ENCODE data around the gene TYK2. TPM values are rescaled to one million over a fixed set of nuclear protein-coding genes. Genes with fewer than 3 reads are reported as not detected.
A peak's percentile ranks its signal among the peaks of the same experiment; 100 is the strongest.

TYK2 gene
- total and polyA plus RNA-seq, 9 of the 15 experiments (the other 6 are each of a cell fraction or from before 2014, with no cell fraction given), result 15.0 to 182 (median 85.9) TPM

DNA sequence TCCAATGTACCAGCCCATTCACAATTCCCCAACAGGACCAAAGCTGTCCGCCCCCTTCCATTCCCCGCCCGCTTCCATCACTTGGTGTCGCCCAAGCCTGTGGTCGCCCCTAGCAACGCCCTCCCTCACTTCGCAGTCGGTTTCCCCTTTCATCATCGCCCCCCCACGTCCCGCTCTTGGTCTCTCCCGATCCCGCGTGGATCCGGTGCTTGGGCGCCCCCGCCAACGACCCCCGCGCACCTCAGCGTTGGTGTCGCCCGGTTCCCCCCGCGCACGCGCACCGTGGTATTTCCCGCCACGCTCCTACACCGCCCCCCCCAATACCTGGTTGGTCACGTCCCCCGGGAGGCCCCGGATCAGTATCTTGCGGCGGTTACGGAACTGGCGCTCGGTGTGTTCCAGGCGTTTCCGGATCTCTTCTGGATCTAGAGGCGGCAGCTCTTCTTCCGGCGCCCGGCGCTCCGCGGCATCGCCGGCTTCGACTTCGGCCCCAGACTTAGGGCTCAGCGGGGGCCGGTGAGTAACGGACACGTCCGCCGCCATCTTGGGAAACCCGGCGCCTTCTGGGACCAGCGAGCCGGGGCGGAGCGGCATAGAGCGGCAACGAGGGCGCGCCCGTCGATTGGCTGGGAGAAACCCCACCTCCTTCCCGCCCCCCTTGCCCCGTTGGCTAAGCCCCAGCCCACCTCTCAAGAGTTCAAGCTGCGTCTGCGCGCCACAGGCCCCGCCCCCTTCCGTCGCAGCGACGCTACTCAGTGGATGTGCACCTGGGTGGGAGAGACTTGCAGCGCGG, 47.2 kb downstream of the TYK2 start, which contains the start of gene RAVER1 (continued):
- peak; percentile 29 to 39; a peak in 2 of 4 replicates for TF ChIP-seq SIX5 (IDR thresholded peaks at IDR 0.05; ENCODE audit: borderline replicate concordance in 1 of 2, insufficient read depth in 1 of 2, low read depth in 1 of 2, low read length in 2 of 2)
- peak; percentile 94 for TF ChIP-seq TBP (optimal IDR thresholded peaks at IDR 0.05; ENCODE audit: low read depth, low read length)
- peak; percentile 35; the same call in 1 of the 2 replicates for TF ChIP-seq CEBPB (tag; IDR thresholded peaks at IDR 0.05)
- TF ChIP-seq, protein P1, sequence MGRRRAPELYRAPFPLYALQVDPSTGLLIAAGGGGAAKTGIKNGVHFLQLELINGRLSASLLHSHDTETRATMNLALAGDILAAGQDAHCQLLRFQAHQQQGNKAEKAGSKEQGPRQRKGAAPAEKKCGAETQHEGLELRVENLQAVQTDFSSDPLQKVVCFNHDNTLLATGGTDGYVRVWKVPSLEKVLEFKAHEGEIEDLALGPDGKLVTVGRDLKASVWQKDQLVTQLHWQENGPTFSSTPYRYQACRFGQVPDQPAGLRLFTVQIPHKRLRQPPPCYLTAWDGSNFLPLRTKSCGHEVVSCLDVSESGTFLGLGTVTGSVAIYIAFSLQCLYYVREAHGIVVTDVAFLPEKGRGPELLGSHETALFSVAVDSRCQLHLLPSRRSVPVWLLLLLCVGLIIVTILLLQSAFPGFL (CRISPR knock-in tag; IDR thresholded peaks at IDR 0.05), result no peak
- no peak for TF ChIP-seq KLF10 (CRISPR knock-in tag; IDR thresholded peaks at IDR 0.05)
- no peak; a peak in 2 of 4 replicates for TF ChIP-seq TBL1XR1 (IDR thresholded peaks at IDR 0.05; ENCODE audit: low read length in 2 of 2)
- TF ChIP-seq, protein P2, sequence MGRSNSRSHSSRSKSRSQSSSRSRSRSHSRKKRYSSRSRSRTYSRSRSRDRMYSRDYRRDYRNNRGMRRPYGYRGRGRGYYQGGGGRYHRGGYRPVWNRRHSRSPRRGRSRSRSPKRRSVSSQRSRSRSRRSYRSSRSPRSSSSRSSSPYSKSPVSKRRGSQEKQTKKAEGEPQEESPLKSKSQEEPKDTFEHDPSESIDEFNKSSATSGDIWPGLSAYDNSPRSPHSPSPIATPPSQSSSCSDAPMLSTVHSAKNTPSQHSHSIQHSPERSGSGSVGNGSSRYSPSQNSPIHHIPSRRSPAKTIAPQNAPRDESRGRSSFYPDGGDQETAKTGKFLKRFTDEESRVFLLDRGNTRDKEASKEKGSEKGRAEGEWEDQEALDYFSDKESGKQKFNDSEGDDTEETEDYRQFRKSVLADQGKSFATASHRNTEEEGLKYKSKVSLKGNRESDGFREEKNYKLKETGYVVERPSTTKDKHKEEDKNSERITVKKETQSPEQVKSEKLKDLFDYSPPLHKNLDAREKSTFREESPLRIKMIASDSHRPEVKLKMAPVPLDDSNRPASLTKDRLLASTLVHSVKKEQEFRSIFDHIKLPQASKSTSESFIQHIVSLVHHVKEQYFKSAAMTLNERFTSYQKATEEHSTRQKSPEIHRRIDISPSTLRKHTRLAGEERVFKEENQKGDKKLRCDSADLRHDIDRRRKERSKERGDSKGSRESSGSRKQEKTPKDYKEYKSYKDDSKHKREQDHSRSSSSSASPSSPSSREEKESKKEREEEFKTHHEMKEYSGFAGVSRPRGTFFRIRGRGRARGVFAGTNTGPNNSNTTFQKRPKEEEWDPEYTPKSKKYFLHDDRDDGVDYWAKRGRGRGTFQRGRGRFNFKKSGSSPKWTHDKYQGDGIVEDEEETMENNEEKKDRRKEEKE (IDR thresholded peaks at IDR 0.05; ENCODE audit: borderline replicate concordance in 1 of 2, control insufficient read depth in 1 of 2, low read depth in 2 of 2, low read length in 1 of 2), result peak in 1 of 2 experiments; percentile 93; a peak in 2 of 4 replicates
- TF ChIP-seq ZNF197 (CRISPR knock-in tag; IDR thresholded peaks at IDR 0.05; ENCODE audit: low read depth), result no peak
- TF ChIP-seq LEF1 (IDR thresholded peaks at IDR 0.05), result peak; percentile 16; the same call in 1 of the 2 replicates
- TF ChIP-seq POLR2A (conservative IDR thresholded peaks at IDR 0.05), result peak; percentile 98
- TF ChIP-seq, protein P3, sequence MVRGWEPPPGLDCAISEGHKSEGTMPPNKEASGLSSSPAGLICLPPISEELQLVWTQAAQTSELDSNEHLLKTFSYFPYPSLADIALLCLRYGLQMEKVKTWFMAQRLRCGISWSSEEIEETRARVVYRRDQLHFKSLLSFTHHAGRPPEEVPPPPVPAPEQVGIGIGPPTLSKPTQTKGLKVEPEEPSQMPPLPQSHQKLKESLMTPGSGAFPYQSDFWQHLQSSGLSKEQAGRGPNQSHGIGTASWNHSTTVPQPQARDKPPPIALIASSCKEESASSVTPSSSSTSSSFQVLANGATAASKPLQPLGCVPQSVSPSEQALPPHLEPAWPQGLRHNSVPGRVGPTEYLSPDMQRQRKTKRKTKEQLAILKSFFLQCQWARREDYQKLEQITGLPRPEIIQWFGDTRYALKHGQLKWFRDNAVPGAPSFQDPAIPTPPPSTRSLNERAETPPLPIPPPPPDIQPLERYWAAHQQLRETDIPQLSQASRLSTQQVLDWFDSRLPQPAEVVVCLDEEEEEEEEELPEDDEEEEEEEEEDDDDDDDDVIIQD (CRISPR knock-in tag; IDR thresholded peaks at IDR 0.05), result no peak
- peak; percentile 89 for TF ChIP-seq TCF7L2 (IDR thresholded peaks at IDR 0.05; ENCODE audit: low read depth, low read length)
- 0 out of 2 replicates have a peak, but pooled peaks have one; percentile 10 for TF ChIP-seq LARP7 (IDR thresholded peaks at IDR 0.05)
- no peak for TF ChIP-seq FOXJ2 (tag; IDR thresholded peaks at IDR 0.05)
- TF ChIP-seq KLF6 (CRISPR knock-in tag; IDR thresholded peaks at IDR 0.05; ENCODE audit: borderline replicate concordance), result 0 out of 2 replicates have a peak, but pooled peaks have one; percentile 25
- TF ChIP-seq KAT8 (IDR thresholded peaks at IDR 0.05; ENCODE audit: low read depth), result no peak
- no peak for TF ChIP-seq ZBED1 (IDR thresholded peaks at IDR 0.05)
- TF ChIP-seq, protein P4, sequence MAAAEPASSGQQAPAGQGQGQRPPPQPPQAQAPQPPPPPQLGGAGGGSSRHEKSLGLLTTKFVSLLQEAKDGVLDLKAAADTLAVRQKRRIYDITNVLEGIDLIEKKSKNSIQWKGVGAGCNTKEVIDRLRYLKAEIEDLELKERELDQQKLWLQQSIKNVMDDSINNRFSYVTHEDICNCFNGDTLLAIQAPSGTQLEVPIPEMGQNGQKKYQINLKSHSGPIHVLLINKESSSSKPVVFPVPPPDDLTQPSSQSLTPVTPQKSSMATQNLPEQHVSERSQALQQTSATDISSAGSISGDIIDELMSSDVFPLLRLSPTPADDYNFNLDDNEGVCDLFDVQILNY (CRISPR knock-in tag; IDR thresholded peaks at IDR 0.05), result peak; percentile 80
- 0 out of 2 replicates have a peak, but pooled peaks have one; percentile 29 for TF ChIP-seq PTBP1 (IDR thresholded peaks at IDR 0.05; ENCODE audit: low read depth, low read length)
- TF ChIP-seq RBBP5 (IDR thresholded peaks at IDR 0.05; ENCODE audit: borderline replicate concordance, insufficient read depth, low read length, poor library complexity, severe bottlenecking), result peak; percentile 92

Data from K562 (cell line).